Activated T-cell treated with anti-CD3 and anti-CD28 coated beads, Interleukin-2, amount 50 U/mL, for 72 hours (primary cell): Measurements from ENCODE around the gene IGFALS. TPM values are rescaled to one million over a fixed set of nuclear protein-coding genes. Genes with fewer than 3 reads are reported as not detected.

Experiments
- ATAC-seq, 2 donors: fragments of 150-1000 bp; cut with Tn5 transposase; replicated peaks in 1 of 2; 2 replicates each; pipeline ENCODE4 v1.10.0; 2021; ENCODE audit warnings: moderate library complexity in 2 of 2, mild to moderate bottlenecking in 1 of 2
- DNase-seq, 2 donors: peaks; one replicate each; pipeline ENCODE4 v3.0.0; 2021 to 2022; ENCODE audit warnings: mixed read lengths in 1 of 2
- H3K27ac Mint-ChIP-seq: one replicate; pipeline ENCODE4 v1.8.0; 2022; ENCODE audit warnings: mild to moderate bottlenecking, moderate library complexity, mixed read lengths
- H3K27me3 Mint-ChIP-seq: one replicate; pipeline ENCODE4 v1.8.0; 2022; ENCODE audit warnings: low read depth, mixed read lengths
- H3K36me3 Mint-ChIP-seq, 2 donors: one replicate each; pipeline ENCODE4 v1.8.0; 2022; ENCODE audit warnings: mixed read lengths in 2 of 2, mild to moderate bottlenecking in 1 of 2; ENCODE audit not compliant: insufficient read depth in 2 of 2
- H3K4me1 Mint-ChIP-seq: one replicate; pipeline ENCODE4 v1.8.0; 2022; ENCODE audit warnings: low read depth, mixed read lengths
- H3K4me3 Mint-ChIP-seq, 2 donors: one replicate each; pipeline ENCODE4 v1.8.0; 2022; ENCODE audit warnings: mild to moderate bottlenecking in 2 of 2, mixed read lengths in 2 of 2, moderate library complexity in 2 of 2
- H3K9me3 Mint-ChIP-seq, 2 donors: one replicate each; pipeline ENCODE4 v1.8.0; 2022; ENCODE audit warnings: mixed read lengths in 2 of 2
- total RNA-seq, 2 donors: library from RNA; stranded (reverse); gene quantifications; one replicate each; pipeline ENCODE4 v1.2.3, GENCODE V29; 2022

IGFALS gene
- total RNA-seq, 2 donors from 2014 or later = 0.14 to 0.37 TPM

GRCh38 chr16:1774448-1774780 is 19.1 kb downstream of the IGFALS start:
- Mint-ChIP-seq H3K9me3 (no peaks in the 10 kb centered on the region), H3K27ac (no peak overlapping the region), H3K4me3 (peak overlapping the region; percentile 95 to 100), H3K4me1 (peaks cover 14% of the 10 kb centered on the region), H3K36me3 (peaks cover 4 to 6% of the 10 kb centered on the region in 2 donors), H3K27me3 (no peaks in the 10 kb centered on the region)
- no peak for DNase-seq
- ATAC-seq = no peak

GRCh38 chr16:1773703-1774447 is 19.6 kb downstream of the IGFALS start:
- Mint-ChIP-seq H3K4me1 (peaks cover 14% of the 10 kb centered on the region), H3K9me3 (no peaks in the 10 kb centered on the region), H3K4me3 (peak overlapping the region; percentile 95 to 100), H3K36me3 (peaks cover 4 to 6% of the 10 kb centered on the region in 2 donors), H3K27ac (peak overlapping the region; percentile 75), H3K27me3 (no peaks in the 10 kb centered on the region)
- DNase-seq (peak in 1 of 2 donors; percentile 41), ATAC-seq (no peak)

DNA sequence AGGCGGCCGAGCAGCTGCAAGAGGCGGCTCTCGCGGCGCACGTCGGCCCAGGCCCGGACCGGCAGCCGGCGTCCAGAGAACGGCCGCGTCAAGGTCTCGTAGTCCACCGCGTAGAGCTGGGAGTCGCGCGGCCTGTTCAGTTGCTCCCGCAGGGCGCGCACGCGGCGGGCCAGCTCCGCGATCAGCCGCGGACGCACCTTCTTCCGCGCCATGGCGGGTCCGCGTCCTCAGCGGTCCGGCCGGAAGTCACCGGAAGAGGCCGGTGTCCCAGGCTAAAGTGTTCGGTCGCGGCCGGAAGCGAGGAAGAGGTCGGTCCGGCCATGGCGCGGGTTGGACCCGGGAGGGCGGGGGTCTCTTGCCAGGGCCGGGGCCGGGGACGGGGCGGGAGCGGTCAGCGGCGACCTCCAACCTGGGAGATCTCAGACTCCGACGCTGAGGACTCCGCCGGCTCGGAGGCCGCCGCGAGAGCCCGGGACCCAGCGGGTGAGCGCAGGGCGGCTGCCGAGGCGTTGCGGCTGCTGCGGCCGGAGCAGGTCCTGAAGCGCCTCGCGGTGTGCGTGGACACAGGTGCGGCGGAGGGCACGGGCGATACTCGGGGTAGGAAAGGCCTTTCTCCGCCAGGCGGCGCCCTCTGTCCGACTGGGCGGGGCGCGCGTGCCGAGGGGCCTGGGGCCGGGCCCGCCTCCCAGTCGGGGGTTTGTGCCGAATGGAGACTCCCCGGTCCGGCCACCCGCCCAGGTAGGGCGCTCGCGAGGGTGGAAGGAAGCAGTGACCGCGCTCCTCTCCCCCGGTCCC is 20.4 kb downstream of the IGFALS start, which contains the start of gene MRPS34:
MRPS34 (minus strand) TSS at position 227 of the 795 bp plus-strand sequence; CDS start at position 212, 15 bp downstream.
- peak; percentile 64 to 70 for ATAC-seq
- H3K36me3 Mint-ChIP-seq = peaks cover 4 to 6% of the 10 kb centered on the region in 2 donors

DNA sequence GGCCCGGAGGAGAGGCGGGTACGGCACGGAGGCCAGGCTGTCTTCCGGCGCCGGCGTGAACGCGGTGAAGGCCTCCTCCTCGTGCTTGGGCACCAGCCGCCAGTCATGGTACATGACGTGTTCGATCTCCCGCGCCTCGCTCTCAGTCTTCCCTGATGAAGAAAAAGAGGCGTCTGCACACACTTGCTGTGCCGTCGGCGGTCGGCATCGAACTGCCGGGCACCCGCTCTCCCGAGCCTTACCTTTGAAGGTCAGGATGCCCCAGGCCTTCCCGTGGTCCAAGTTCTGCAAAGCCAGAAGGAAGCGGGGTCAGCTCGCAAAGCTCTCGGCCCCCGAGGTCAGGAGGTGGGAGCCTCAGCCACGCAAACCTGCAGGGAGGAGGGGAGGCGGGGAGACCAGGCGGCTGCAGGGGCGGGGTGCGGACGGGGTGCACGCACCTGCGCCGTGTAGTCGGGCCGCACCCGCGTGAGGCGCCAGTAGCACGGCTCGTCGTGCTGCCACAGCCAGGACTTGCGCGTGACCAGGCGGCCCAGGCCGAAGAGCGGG is 21.1 kb downstream of the IGFALS start, which contains the start of gene EME2:
EME2 (plus strand) TSS at position 449 of the 546 bp plus-strand sequence. CDS start 418 bp downstream, outside the sequence.
- Mint-ChIP-seq H3K27me3 (no peaks in the 10 kb centered on the region), H3K27ac (peak within 1 kb of the TSS; percentile 95), H3K4me1 (peaks cover 14% of the 10 kb centered on the region), H3K36me3 (peaks cover 4 to 9% of the 10 kb centered on the region in 2 donors), H3K9me3 (no peaks in the 10 kb centered on the region), H3K4me3 (peak within 1 kb of the TSS; percentile 95 to 100)
- DNase-seq = peak; percentile 61 to 78
- peak; percentile 23 to 48 for ATAC-seq

More for the DNA sequence above, 20.4 kb downstream of the IGFALS start, which contains the start of gene MRPS34:
- Mint-ChIP-seq H3K4me1 (peaks cover 14% of the 10 kb centered on the region), H3K4me3 (peak within 1 kb of the TSS; percentile 95 to 100), H3K9me3 (no peaks in the 10 kb centered on the region), H3K27ac (peak within 1 kb of the TSS; percentile 95), H3K27me3 (no peaks in the 10 kb centered on the region)
- DNase-seq = peak; percentile 87 to 89

DNA sequence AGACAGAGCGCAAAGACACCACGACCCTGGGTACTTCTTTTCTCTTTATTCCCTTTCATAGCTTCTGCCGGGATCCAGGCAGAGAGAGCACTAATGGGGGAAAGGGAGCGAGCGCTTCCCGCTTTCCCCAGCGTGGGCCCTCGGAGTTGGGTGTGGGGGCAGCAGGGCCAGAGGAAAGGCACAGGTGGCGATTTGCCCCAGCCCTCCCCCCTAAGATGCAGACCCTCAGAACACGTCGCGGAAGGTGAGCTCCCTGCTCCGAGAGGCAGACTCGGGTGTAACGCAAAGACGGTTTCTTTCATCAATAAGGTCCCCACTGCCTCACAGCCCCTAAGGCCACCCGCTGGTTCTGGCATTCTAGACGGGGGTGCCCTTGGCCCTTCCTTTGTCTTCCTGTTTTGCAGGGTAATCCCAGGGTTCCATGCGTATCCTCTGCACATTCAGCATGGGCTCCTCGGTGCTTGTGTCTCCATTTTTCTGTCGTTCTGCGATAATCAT is 21.6 kb downstream of the IGFALS start:
- DNase-seq (no peak), ATAC-seq (no peak)
- H3K9me3 Mint-ChIP-seq = no peaks in the 10 kb centered on the region
- peak overlapping the region; percentile 95 to 100 for H3K4me3 Mint-ChIP-seq
- H3K4me1 Mint-ChIP-seq = peaks cover 14% of the 10 kb centered on the region
- peaks cover 4 to 9% of the 10 kb centered on the region in 2 donors for H3K36me3 Mint-ChIP-seq
- H3K27me3 Mint-ChIP-seq = no peaks in the 10 kb centered on the region
- H3K27ac Mint-ChIP-seq = peak overlapping the region; percentile 95

- H3K27me3 Mint-ChIP-seq = no peaks in the 10 kb centered on the region
- peak within 1 kb of the TSS; percentile 95 to 100 for H3K4me3 Mint-ChIP-seq
- peaks cover 14% of the 10 kb centered on the region for H3K4me1 Mint-ChIP-seq
- DNase-seq (peak; percentile 87 to 91), ATAC-seq (peak; percentile 55 to 65)
- H3K27ac Mint-ChIP-seq = peak within 1 kb of the TSS; percentile 95
- H3K36me3 Mint-ChIP-seq = peaks cover 4 to 9% of the 10 kb centered on the region in 2 donors
- H3K9me3 Mint-ChIP-seq = no peaks in the 10 kb centered on the region
Measured at GRCh38 chr16:1771188-1771863, 22.2 kb downstream of the IGFALS start, which contains the start of gene NME3. TSS of gene NME3 (minus strand) at chr16:1771543. CDS start at chr16:1771534, 9 bp downstream.

DNA sequence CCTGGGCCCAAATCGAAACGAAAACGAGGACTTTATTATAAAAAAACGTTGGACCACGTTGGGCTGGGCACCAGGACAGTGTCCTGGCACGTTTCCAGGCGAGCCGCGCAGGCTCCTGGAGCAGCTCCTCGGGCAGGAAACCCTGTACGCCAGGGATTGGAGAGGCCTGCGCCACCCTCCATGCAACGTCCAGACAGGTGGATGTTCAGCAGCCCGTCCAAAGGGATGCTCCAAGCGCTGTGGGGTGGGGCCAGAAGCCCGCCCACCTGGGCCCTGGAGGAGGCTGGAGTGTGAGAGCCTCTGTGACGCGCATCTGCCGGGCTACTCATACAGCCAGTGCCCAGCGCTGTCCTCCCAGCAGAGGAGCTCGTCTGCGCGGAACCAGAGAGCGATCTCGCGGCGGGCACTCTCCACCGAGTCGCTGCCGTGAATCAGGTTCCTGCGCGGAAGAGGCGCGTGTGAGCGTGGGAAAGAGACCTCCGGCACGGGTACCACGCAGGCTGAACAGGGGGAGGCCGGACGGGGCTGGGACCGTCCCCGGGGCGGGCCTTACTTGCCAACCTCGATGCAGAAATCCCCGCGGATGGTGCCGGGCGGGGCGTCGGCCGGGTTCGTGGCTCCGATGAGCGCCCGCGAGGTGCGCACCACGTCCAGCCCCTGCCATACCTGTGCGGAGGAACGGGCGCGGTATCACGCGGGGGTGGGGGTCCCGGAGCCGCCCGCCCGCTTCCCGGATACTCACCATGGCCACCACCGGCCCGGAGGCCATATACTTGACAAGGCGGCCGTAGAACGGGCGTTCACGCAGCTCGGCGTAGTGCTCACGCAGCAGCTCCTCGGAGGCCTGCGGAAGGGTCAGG is 22.9 kb downstream of the IGFALS start:
- DNase-seq (peak; percentile 53 to 64), ATAC-seq (peak; percentile 0 to 18)
- H3K4me3 Mint-ChIP-seq = peak overlapping the region; percentile 81 to 82
- no peaks in the 10 kb centered on the region for H3K9me3 Mint-ChIP-seq
- H3K27ac Mint-ChIP-seq = peak overlapping the region; percentile 24
- peaks cover 14% of the 10 kb centered on the region for H3K4me1 Mint-ChIP-seq
- H3K36me3 Mint-ChIP-seq = peaks cover 4 to 9% of the 10 kb centered on the region in 2 donors
- no peaks in the 10 kb centered on the region for H3K27me3 Mint-ChIP-seq

- H3K4me1 Mint-ChIP-seq = peaks cover 14% of the 10 kb centered on the region
- ATAC-seq (no peak), DNase-seq (no peak)
- no peaks in the 10 kb centered on the region for H3K9me3 Mint-ChIP-seq
- peak overlapping the region; percentile 24 for H3K27ac Mint-ChIP-seq
- peak overlapping the region; percentile 81 to 82 for H3K4me3 Mint-ChIP-seq
- H3K27me3 Mint-ChIP-seq = no peaks in the 10 kb centered on the region
- peaks cover 4 to 9% of the 10 kb centered on the region in 2 donors for H3K36me3 Mint-ChIP-seq
Measured at GRCh38 chr16:1769402-1770300, 23.9 kb downstream of the IGFALS start.

GRCh38 chr16:1768767-1769401 is 24.6 kb downstream of the IGFALS start:
- Mint-ChIP-seq H3K27ac (no peak overlapping the region), H3K27me3 (no peaks in the 10 kb centered on the region), H3K4me3 (no peak overlapping the region), H3K36me3 (peaks cover 4 to 9% of the 10 kb centered on the region in 2 donors), H3K4me1 (peaks cover 14% of the 10 kb centered on the region), H3K9me3 (no peaks in the 10 kb centered on the region)
- ATAC-seq (no peak), DNase-seq (no peak)

DNA sequence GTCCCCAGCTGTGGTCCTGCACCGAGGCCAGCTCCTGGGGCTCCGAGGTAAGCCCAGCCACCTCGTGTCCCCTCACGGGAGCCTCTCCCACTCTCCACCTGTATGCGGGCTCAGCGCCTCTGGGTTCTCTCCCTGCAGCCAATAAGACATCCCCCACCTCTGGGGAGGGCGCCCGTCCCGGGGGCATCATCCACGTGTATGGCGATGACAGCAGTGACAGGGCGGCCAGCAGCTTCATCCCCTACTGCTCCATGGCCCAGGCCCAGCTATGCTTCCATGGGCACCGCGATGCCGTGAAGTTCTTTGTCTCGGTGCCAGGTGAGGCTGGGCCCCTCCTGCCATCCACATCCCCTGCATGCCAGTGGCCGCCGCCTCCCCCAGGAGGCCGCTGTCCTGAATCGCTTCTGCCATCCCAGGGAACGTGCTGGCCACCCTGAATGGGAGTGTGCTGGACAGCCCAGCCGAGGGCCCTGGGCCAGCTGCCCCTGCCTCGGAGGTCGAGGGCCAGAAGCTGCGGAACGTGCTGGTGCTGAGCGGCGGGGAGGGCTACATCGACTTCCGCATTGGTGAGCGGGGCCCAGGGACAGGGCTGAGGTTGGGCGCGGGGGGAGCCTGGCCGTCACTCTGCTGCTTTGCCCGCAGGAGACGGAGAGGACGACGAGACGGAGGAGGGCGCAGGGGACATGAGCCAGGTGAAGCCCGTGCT is 25.3 kb downstream of the IGFALS start:
- Mint-ChIP-seq H3K27me3 (no peaks in the 10 kb centered on the region), H3K4me1 (peaks cover 14% of the 10 kb centered on the region), H3K4me3 (no peak overlapping the region), H3K36me3 (peaks cover 4 to 9% of the 10 kb centered on the region in 2 donors), H3K27ac (no peak overlapping the region), H3K9me3 (no peaks in the 10 kb centered on the region)
- ATAC-seq (no peak), DNase-seq (no peak)
